Endothelial cell of umbilical vein (primary cell): ENCODE data around the gene BBS10. TPM values are rescaled to one million over a fixed set of nuclear protein-coding genes. Genes with fewer than 3 reads are reported as not detected.

Experiments
- BruUV-seq: library from RNA; stranded (reverse); fragments of 400-500 nt; replicated peaks from 2 replicates; lab custom pipeline; 2021; lab: Mats Ljungman, UMichigan
- CTCF ChIA-PET: fragments of 300-600, 350-600 bp; sonication (Branson Sonifier 250); formaldehyde crosslinking; loops from one replicate; lab custom pipeline; 2021; ENCODE audit warnings: antibody characterized with exemption, inconsistent platforms; lab: Charles Lee
- POLR2A ChIA-PET: fragments of 300-600, 350-600 bp; sonication (Branson Sonifier 250); formaldehyde crosslinking; loops from one replicate; lab custom pipeline; 2021; ENCODE audit warnings: antibody characterized with exemption, inconsistent platforms; lab: Charles Lee
- DNase-seq: peaks from one replicate; pipeline ENCODE4 v3.0.0-alpha.2; 2011; ENCODE audit warnings: low read depth, low spot score
- FAIRE-seq: peaks from 2 replicates; lab custom pipeline; 2011; peaks lifted over from hg19 to GRCh38; lab: Jason Lieb, UNC
- H2AFZ ChIP-seq: 2 replicates; pipeline ENCODE4 v1.6.0; 2012; ENCODE audit warnings: low read depth, low read length, control low read depth, inconsistent platforms
- H3K27ac ChIP-seq: 2 replicates; pipeline ENCODE4 v1.5.1; 2011; ENCODE audit warnings: low read depth, mild to moderate bottlenecking, control low read depth, low read length, moderate library complexity; ENCODE audit not compliant: insufficient read depth
- H3K27me3 ChIP-seq, 2 experiments: 2 replicates each; pipeline versions ENCODE4 v1.6.0 to v1.6.1; 2011; ENCODE audit warnings: low read length in 2 of 2, mixed read lengths in 1 of 2; ENCODE audit not compliant: control insufficient read depth in 2 of 2, insufficient read depth in 2 of 2
- H3K36me3 ChIP-seq, 2 experiments: 2 replicates in 1 of 2; 3 replicates in 1 of 2; pipeline ENCODE4 v1.5.1; 2011; ENCODE audit warnings: low read length in 2 of 2, mild to moderate bottlenecking in 1 of 2, moderate library complexity in 1 of 2; ENCODE audit not compliant: control insufficient read depth in 2 of 2, insufficient read depth in 2 of 2; ENCODE audit errors: extremely low read depth in 1 of 2
- H3K4me1 ChIP-seq: 3 replicates; pipeline ENCODE4 v1.5.1; 2011; ENCODE audit warnings: mild to moderate bottlenecking, low read length; ENCODE audit not compliant: control insufficient read depth, insufficient read depth; ENCODE audit errors: extremely low read depth
- H3K4me2 ChIP-seq: 2 replicates; pipeline ENCODE4 v1.6.1; 2011; ENCODE audit warnings: low read length, control low read depth, mixed read lengths; ENCODE audit not compliant: insufficient read depth
- H3K4me3 ChIP-seq, 3 experiments: fragments of 200-600 bp in 1 of 3; sonication (generic), shearing (Covaris generic) in 1 of 3; replicated peaks in 1 of 3; 2 replicates each; pipeline ENCODE4 v1.5.1; 2011 to 2016; ENCODE audit warnings: control low read depth in 3 of 3, low read length in 3 of 3, mild to moderate bottlenecking in 2 of 3, inconsistent platforms in 1 of 3, low read depth in 1 of 3, moderate library complexity in 1 of 3; ENCODE audit not compliant: insufficient read depth in 1 of 3
- H3K79me2 ChIP-seq: 2 replicates; pipeline ENCODE4 v1.6.0; 2012; ENCODE audit warnings: low read length, inconsistent platforms; ENCODE audit not compliant: control insufficient read depth, insufficient read depth
- H3K9ac ChIP-seq: replicated peaks from 2 replicates; pipeline ENCODE3; 2011; ENCODE audit warnings: low read length, control low read depth; ENCODE audit not compliant: insufficient read depth; ENCODE audit errors: extremely low read depth
- H3K9me1 ChIP-seq: replicated peaks from 3 replicates; pipeline ENCODE4 v1.6.0; 2011; ENCODE audit warnings: mild to moderate bottlenecking, low read length; ENCODE audit not compliant: control insufficient read depth, insufficient read depth; ENCODE audit errors: extremely low read depth
- H3K9me3 ChIP-seq: replicated peaks from 2 replicates; pipeline ENCODE4 v1.5.1; 2012; ENCODE audit warnings: low read length, inconsistent platforms; ENCODE audit not compliant: control insufficient read depth, insufficient read depth
- H4K20me1 ChIP-seq: replicated peaks from 2 replicates; pipeline ENCODE3; 2011; ENCODE audit warnings: mild to moderate bottlenecking, low read length; ENCODE audit not compliant: control insufficient read depth, insufficient read depth; ENCODE audit errors: extremely low read depth
- CTCF ChIP-seq, 2 donors: IDR thresholded peaks; 1 replicate in 1 of 2; 2 replicates in 1 of 2; pipeline ENCODE4 v1.5.1; 2011; ENCODE audit warnings: low read length in 2 of 2, mild to moderate bottlenecking in 2 of 2, moderate library complexity in 2 of 2, control low read depth in 1 of 2, inconsistent platforms in 1 of 2, low read depth in 1 of 2; ENCODE audit not compliant: insufficient read depth in 1 of 2; ENCODE audit errors: extremely low read depth in 1 of 2
- EZH2 ChIP-seq: IDR thresholded peaks from 2 replicates; pipeline ENCODE4 v1.6.1; 2012; ENCODE audit warnings: borderline replicate concordance, low read depth, mild to moderate bottlenecking, moderate library complexity, low read length, inconsistent platforms; ENCODE audit not compliant: severe bottlenecking
- FOS ChIP-seq: IDR thresholded peaks from 2 replicates; pipeline ENCODE4 v1.6.1; 2011; ENCODE audit warnings: mild to moderate bottlenecking, low read length, moderate library complexity, borderline replicate concordance; ENCODE audit not compliant: insufficient read depth
- GATA2 ChIP-seq: IDR thresholded peaks from 2 replicates; pipeline ENCODE4 v1.7.0; 2011; ENCODE audit warnings: low read depth, mild to moderate bottlenecking, moderate library complexity, mixed read lengths, low read length; ENCODE audit not compliant: insufficient read length, insufficient read depth
- JUN ChIP-seq: IDR thresholded peaks from 2 replicates; pipeline ENCODE4 v1.6.1; 2011; ENCODE audit warnings: borderline replicate concordance, low read depth; ENCODE audit not compliant: insufficient read length, insufficient read depth
- MYC ChIP-seq: IDR thresholded peaks from one replicate; pipeline ENCODE4 v1.6.1; 2011; ENCODE audit warnings: mild to moderate bottlenecking, low read depth, low read length
- POLR2A ChIP-seq: IDR thresholded peaks from 2 replicates; pipeline ENCODE4 v1.6.1; 2012; ENCODE audit warnings: low read depth, mild to moderate bottlenecking, control low read depth, low read length
- POLR2AphosphoS5 ChIP-seq: IDR thresholded peaks from 2 replicates; pipeline ENCODE4 v1.6.1; 2012; ENCODE audit warnings: low read depth, mild to moderate bottlenecking, control low read depth, low read length, moderate library complexity; ENCODE audit not compliant: insufficient read depth
- dilution Hi-C: fragments of 300-500 bp; cut with MboI; formaldehyde crosslinking; loops from one replicate; pipeline ENCODE4 v1.15.0; 2019; ENCODE audit warnings: low sequenced_read_pairs; ENCODE audit not compliant: extremely low pct_ligation_motif_present
- intact Hi-C: fragments of 100-400 bp; cut with micrococcal nuclease; formaldehyde crosslinking; loops from one replicate; pipeline ENCODE4 v1.10.0; 2022
- polyA plus RNA-seq, 4 experiments: library from polyadenylated mRNA; depleted of rRNA in 3 of 4; stranded (reverse) in 3 of 4; unstranded in 1 of 4; fragments of >200 nt; gene quantifications; 2 replicates each; pipeline versions ENCODE4 v1.2.1 to v1.2.3, GENCODE V29; 2011 to 2012; ENCODE audit warnings: missing spikeins in 1 of 4
- total RNA-seq: library from RNA; stranded (reverse); gene quantifications from 2 replicates; pipeline ENCODE4 v1.2.3, GENCODE V29; 2021
- TF ChIP-seq, protein P1 (sequence below): IDR thresholded peaks from 2 replicates; pipeline ENCODE4 v1.6.1; 2011; ENCODE audit not compliant: insufficient read depth, insufficient read length

The BBS10 gene
- total and polyA plus RNA-seq, 2 donors (not counting 3 experiments of a cell fraction or from before 2014, with no cell fraction given) = 3.4 to 7.8 TPM

DNA sequence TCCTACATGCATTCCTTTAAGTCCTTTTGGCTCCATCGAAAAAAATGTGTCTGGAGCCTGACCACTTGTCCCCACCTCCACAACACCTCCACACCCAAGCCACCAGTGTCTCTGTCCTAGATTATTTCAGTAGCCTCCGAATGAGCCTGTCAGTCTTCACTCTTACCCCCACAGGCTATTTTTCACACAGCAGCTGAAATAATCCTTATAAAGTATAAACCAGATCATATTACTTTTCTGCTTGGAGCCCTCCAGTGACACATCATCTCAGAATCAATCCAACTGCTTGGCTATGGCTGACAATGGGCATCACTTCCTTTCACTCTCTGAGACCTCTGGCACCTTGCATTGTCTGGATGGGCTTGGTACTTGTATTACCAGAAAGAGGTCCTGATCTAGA, 44.9 kb downstream of the BBS10 start:
- no peaks in the 10 kb centered on the region for H3K79me2 ChIP-seq
- peaks cover 3% of the 10 kb centered on the region for H3K4me1 ChIP-seq
- ChIA-PET POLR2A (no interaction called here), CTCF (no interaction called here)
- no peak overlapping the region for H3K9ac ChIP-seq
- no peak for TF ChIP-seq EZH2
- TF ChIP-seq, protein P1, sequence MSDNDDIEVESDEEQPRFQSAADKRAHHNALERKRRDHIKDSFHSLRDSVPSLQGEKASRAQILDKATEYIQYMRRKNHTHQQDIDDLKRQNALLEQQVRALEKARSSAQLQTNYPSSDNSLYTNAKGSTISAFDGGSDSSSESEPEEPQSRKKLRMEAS = no peak
- TF ChIP-seq JUN = no peak
- no peak for TF ChIP-seq POLR2A
- no peak for TF ChIP-seq FOS
- no peak for TF ChIP-seq GATA2
- TF ChIP-seq POLR2AphosphoS5 = no peak
- no peak for TF ChIP-seq CTCF (IDR thresholded peaks at IDR 0.05; ENCODE audit: extremely low read depth in 1 of 2, insufficient read depth in 1 of 2, low read depth in 1 of 2, low read length in 2 of 2)
- no peak for TF ChIP-seq MYC
- FAIRE-seq (no peak), DNase-seq (no peak)
- intact Hi-C loops (no loop called here), dilution Hi-C loops (no loop called here)
- no peaks in the 10 kb centered on the region for H3K9me1 ChIP-seq
- H4K20me1 ChIP-seq = no peaks in the 10 kb centered on the region
- H3K27me3 ChIP-seq = no peaks in the 10 kb centered on the region
- H2AFZ ChIP-seq = no peak overlapping the region
- H3K4me3 ChIP-seq = no peak overlapping the region
- H3K4me2 ChIP-seq = no peak overlapping the region
- no peak overlapping the region for H3K27ac ChIP-seq
- no peaks in the 10 kb centered on the region for H3K9me3 ChIP-seq
- no TSS peak for BruUV-seq
- no peaks in the 10 kb centered on the region for H3K36me3 ChIP-seq
